ENCODE data around the gene MTNR1A. TPM values are rescaled to one million over a fixed set of nuclear protein-coding genes. Genes with fewer than 3 reads are reported as not detected.

Gene MTNR1A
- total RNA-seq (not detected in 2 replicates), polyA plus RNA-seq (not detected in 2 replicates), polyA minus RNA-seq (not detected in 2 replicates)
- not detected for total RNA-seq (2013)

DNA sequence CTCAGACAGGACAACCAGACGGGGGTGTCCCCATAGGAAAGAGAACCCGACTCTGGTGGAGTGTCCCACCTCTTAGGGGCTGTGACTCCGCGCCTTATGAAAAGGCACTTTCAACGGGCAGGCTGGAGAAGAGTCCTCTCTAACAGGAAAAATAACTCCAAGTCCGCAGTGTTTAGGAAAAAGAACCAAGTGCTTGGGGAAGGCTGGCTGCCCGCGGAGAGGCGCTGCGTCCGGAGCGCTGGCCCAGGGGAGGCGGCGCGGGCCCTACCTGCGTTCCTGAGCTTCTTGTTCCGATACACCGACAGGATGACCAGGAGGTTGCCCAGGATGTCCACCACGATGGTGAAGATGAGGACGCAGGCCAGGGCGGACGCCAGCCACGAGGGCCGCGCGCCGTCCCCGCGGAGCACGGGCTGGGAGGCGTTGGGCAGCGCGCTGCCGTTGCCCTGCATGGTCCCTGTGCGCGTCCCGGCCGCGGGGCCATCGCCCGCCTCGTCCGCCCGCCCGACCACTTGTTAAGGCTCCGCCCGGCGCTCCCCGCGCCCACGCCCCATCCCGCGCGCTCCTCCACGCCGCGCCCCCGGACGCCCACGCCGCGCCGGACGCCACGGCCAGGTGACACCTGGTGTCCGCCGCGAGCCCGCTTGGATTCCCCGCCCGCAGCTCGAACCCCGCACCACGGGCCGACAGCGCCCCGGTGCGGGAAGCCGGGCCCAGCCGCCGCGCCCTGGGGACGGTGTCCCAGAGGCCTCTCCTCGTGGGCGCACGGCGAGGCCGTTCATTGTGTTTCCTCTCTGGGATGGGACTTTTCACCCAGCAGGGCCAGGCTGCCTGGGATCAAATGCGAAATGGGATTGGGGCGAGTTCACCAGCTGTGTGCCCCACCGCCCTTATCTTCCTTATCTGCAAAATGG lies at the start of gene MTNR1A:
TSS of gene MTNR1A (minus strand) at position 654 of the 914 bp plus-strand sequence. CDS start at position 452, 202 bp downstream.
- no peak within 1 kb of the TSS for H3K4me3 Mint-ChIP-seq
- ChIA-PET CTCF (no interaction called here), POLR2A (no interaction called here)
- no peak within 1 kb of the TSS for H3K9ac ChIP-seq (ENCODE audit: low read length)
- H3K79me2 ChIP-seq (ENCODE audit: control insufficient read depth, insufficient read depth, low read length): no peaks in the 10 kb centered on the region
- 15% methylated on average over 88 of the region's 91 CpGs for WGBS (ENCODE audit: insufficient coverage)
- H3K9me3 Mint-ChIP-seq (ENCODE audit: insufficient read depth): no peaks in the 10 kb centered on the region
- no peak within 1 kb of the TSS for H3K4me2 ChIP-seq (replicated peaks; ENCODE audit: low read depth, low read length, poor library complexity, severe bottlenecking)
- intact Hi-C loops (cut with micrococcal nuclease): no loop called here
- no peak for ATAC-seq (ENCODE audit: low read depth)
- H3K27ac Mint-ChIP-seq: no peak within 1 kb of the TSS
- no peak within 1 kb of the TSS for H3K27ac ChIP-seq (ENCODE audit: low read length in 2 of 2)
- H3K4me1 ChIP-seq (ENCODE audit: control insufficient read depth in 2 of 2, insufficient read depth in 2 of 2, low read length in 2 of 2): no peaks in the 10 kb centered on the region
- DNase-seq: no peak
- H3K36me3 ChIP-seq (replicated peaks in 1 of 2; ENCODE audit: control extremely low read depth in 1 of 2, control insufficient read depth in 1 of 2, extremely low read depth in 1 of 2, insufficient read depth in 2 of 2, low read length in 1 of 2): no peaks in the 10 kb centered on the region
- TF ChIP-seq, protein P1, sequence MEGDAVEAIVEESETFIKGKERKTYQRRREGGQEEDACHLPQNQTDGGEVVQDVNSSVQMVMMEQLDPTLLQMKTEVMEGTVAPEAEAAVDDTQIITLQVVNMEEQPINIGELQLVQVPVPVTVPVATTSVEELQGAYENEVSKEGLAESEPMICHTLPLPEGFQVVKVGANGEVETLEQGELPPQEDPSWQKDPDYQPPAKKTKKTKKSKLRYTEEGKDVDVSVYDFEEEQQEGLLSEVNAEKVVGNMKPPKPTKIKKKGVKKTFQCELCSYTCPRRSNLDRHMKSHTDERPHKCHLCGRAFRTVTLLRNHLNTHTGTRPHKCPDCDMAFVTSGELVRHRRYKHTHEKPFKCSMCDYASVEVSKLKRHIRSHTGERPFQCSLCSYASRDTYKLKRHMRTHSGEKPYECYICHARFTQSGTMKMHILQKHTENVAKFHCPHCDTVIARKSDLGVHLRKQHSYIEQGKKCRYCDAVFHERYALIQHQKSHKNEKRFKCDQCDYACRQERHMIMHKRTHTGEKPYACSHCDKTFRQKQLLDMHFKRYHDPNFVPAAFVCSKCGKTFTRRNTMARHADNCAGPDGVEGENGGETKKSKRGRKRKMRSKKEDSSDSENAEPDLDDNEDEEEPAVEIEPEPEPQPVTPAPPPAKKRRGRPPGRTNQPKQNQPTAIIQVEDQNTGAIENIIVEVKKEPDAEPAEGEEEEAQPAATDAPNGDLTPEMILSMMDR (IDR thresholded peaks at IDR 0.05): no peak
- TF ChIP-seq EZH2 (IDR thresholded peaks at IDR 0.05; ENCODE audit: borderline replicate concordance, insufficient read depth, low read depth, low read length, poor library complexity, severe bottlenecking): no peak
- no peaks in the 10 kb centered on the region for H3K4me1 Mint-ChIP-seq
- peaks cover 17% of the 10 kb centered on the region for H3K27me3 Mint-ChIP-seq
- no peak within 1 kb of the TSS for H3K4me3 ChIP-seq (ENCODE audit: control extremely low read depth in 1 of 5, extremely low read depth in 1 of 5, insufficient read depth in 1 of 5, low read depth in 2 of 5, low read length in 4 of 5)
- H3K27me3 ChIP-seq (replicated peaks in 1 of 4; ENCODE audit: control extremely low read depth in 1 of 4, control insufficient read depth in 3 of 4, insufficient read depth in 4 of 4, low read length in 3 of 4): peaks cover 0 to 8% (median 2%) of the 10 kb centered on the region in 4 experiments
- H4K20me1 ChIP-seq (ENCODE audit: control insufficient read depth, insufficient read depth, low read length, poor library complexity, severe bottlenecking): no peaks in the 10 kb centered on the region
- no peak within 1 kb of the TSS for H2AFZ ChIP-seq (ENCODE audit: insufficient read depth, low read depth, low read length, poor library complexity, severe bottlenecking)
- H3K9me3 ChIP-seq (ENCODE audit: control extremely low read depth in 1 of 3, control insufficient read depth in 2 of 3, insufficient read depth in 1 of 3, low read length in 2 of 3): peaks cover 0 to 11% (median 1%) of the 10 kb centered on the region in 3 donors
